Activated CD4-positive, CD25-positive, alpha-beta regulatory T cell treated with anti-CD3 and anti-CD28 coated beads, Interleukin-2, amount 50 U/mL, for 24 hours (primary cell): ENCODE measurements around the gene OTOGL.
"Not testable (repeated sequence)": the region's sequence is repeated elsewhere in the genome, so short reads cannot be mapped to it uniquely, and the experiment has no call there.

Experiments used
- ATAC-seq, 2 donors: fragments of 150-1000 bp; cut with Tn5 transposase; one replicate each; pipeline ENCODE4 v1.10.0; 2021; ENCODE audit warnings: mild to moderate bottlenecking in 1 of 2, moderate library complexity in 1 of 2

The OTOGL gene

DNA sequence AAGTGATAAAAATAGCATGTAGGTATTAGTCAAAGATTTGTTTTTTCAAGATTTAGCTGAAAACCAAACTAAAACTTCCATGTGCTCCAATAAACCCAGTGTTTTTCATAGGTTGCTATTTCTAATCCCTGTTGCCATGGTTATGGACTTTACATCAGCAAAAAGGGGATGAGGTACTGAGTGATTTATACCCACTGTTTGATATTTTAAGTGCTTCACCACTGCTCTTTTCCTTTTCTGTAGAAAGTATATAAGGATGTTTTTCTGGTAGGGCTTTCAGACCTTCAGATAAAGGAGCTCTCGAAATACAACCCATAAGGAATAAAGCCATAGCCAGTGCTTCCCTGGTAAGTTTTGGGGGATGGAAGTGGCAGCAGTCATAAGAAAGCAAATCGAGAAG is at the start of gene OTOGL:
Gene OTOGL, plus strand, starts transcription at position 279 of the 400 bp plus-strand sequence. CDS start 109,895 bp downstream, outside the sequence.
- ATAC-seq: no peak

DNA sequence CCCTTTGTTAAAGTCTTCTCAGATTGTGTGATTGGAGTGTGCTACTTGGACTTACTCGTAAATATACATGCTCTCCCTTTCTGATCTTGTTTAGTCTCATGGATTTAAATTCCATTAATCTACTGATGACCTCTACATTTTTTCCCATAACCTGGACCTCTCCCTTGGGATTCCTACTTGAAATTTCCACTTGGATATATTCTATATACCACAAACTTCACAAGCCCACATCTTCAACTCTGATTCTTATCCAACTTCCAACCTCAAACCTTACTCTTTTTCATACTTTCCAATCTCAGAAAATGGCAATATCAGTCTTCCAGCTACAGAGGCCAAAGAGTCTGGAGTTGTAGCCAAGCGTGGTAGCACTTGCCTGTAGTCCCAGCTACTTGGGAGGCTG is 49.1 kb upstream of the OTOGL start:
- ATAC-seq: no peak

- no peak for ATAC-seq
Measured at GRCh38 chr12:80053051-80053790, 46.1 kb upstream of the OTOGL start.

GRCh38 chr12:80056232-80056631 is 43.1 kb upstream of the OTOGL start:
- no peak for ATAC-seq

DNA sequence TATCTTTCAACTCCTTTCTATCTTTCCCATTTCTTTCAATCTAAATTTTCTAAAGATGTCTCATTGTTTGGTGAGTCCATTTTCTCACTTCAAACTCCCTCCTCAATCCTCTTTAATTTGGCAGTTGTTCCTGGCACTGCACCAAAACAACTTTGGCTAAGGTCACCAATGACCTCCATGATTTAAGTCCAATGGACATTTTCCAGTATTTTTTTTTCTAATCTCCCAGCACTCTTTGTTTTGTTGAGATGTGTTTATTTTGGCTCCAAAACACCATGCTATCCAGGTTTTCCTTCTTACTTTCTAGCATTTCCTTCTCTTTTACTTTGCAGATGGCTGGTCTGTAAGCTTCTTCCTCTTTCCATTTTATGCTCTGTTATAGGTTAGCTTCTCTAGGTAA is 42.5 kb upstream of the OTOGL start:
- ATAC-seq: no peak

DNA sequence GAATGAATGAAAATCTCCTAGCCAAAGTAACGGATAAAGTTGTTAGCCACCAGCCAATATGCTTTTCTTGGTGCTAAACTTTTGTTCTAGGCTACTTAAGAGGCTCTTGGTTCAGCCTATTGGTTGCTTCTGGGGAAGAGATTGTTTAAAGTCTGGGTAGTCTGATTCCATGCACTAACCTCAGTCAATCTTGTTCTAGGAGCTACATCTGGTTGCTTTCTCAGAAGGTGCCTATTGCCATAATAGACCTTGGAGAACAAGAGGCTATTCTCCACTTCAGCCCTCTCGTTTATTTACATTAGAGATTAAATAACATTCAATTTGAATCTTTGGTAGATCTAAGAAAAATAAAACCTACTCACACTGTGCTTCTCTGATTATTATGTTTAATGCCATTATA is 40.8 kb upstream of the OTOGL start:
- ATAC-seq: no peak

DNA sequence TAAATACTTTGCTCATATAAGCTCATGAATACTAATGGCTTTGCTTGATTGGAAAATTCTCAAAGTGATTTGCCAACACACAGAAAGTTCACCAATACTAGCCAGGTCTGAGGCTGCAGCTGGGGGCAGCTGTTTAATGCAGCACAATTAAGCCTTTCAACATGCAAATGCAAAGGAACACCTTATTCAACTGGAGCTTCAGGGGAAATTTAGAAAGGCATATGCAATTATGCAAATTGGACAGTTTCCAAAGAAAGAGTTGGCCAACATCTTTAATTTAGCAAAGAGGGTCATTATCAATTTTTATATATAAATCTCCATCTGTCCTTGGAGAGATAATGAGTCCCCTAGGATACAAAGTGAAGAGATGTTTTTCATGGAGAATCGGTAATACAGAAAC is 40.2 kb upstream of the OTOGL start:
- ATAC-seq: no peak

- ATAC-seq: no peak
Measured at GRCh38 chr12:80059875-80060274, 39.5 kb upstream of the OTOGL start.

DNA sequence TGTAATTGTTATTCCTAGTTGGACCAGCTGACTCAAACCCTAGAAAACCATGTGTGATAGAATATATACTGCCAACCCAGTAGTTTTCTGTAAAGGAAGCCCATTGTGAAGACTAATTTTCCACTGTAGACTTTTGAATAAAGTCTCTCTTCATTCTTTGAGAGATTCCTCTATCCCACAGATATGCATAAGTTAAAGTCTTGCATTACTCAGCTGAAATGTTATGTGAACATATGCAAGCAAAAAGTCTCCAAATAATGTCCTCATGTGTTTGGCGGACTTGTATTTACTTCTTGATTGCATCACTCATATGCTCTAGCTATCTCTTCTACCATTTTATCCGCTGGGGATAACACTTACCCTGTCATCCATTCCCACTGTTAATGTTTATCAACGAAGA is 35.1 kb upstream of the OTOGL start:
- no peak for ATAC-seq

GRCh38 chr12:80064951-80065350 is 34.4 kb upstream of the OTOGL start:
- ATAC-seq: no peak

- no peak for ATAC-seq
Measured at GRCh38 chr12:80068173-80068572, 31.2 kb upstream of the OTOGL start.

DNA sequence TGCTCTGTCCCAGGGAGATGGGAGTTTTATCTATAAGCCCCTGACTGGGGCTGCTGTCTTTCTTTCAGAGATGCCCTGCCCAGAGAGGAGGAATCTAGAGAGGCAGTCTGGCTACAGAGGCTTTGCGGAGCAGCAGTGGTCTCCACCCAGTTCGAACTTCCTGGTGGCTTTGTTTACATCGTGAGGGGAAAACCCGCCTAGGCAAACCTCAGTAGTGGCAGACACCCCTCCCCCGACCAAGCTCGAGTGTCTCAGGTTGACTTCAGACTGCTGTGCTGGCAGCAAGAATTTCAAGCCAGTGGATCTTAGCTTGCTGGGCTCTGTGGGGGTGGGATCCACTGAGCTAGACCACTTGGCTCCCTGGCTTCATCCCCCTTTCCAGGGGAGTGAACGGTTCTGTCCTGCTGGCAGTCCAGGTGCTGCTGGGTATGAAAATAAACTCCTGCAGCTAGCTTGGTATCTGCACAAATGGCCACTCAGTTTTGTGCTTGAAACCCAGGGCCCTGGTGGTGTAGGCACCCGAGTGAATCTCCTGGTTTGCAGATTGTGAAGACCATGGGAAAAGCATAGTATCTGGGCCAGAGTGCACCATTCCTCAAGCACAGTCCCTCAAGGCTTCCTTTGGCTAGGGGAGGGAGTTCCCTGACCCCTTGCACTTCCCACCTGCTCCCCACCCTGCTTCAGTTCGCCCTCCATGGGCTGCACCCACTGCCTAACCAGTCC is 15.3 kb upstream of the OTOGL start:
- ATAC-seq: not testable (repeated sequence)

- no peak for ATAC-seq
Measured at GRCh38 chr12:80086025-80086424, 13.3 kb upstream of the OTOGL start.

DNA sequence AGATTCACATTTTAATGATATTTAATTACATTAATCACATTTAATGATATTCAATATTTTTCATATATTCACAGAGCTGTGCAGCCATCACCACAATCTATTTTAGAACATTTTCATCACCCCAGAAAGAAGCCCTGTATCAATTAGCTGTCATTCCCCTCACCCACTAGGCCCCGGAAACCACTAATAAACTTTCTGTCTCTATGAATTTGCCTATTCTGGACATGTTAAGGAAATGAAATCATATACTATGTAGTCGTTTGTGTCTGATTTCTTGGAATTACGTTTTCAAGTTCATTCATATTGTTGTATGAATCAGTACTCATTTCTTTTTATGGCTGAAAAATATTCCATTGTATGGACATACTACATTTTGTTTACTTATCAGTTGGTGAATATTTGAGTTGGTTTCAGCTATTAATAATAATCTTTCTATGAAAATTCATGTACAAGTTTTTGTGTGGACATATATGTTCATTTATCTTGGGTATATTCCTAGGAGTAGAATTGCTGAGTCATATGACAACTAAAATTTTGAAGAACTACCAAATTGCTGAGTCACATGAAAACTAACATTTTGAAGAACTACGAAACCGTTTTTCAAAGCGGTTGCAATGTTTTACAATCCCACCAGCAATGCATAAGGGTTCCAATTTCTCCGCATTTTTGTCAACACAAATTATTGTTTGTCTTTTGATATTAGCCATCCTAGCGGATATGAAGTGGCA is 11.7 kb upstream of the OTOGL start:
- no peak for ATAC-seq

- no peak for ATAC-seq
Measured at GRCh38 chr12:80100591-80100990, 1.3 kb downstream of the OTOGL start.

DNA sequence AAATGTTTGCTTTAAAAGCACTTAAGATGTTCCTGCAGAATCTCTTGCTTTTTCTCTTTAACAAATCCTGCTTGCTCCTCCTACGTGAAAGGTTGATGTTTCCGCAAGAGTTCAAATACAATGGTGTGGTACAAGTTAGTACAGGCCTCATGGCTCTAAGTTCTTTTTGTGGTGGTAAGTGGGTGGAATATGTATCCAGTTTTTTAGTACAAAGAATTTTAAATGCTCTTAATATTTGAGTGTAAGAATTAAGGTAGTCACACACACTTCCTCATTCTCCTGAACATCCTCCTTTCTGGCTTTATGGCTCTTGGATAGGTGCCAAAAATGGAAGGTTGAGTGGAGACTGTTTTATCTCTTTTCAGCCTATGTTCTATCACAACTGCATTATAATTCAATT is 1.8 kb downstream of the OTOGL start:
- no peak for ATAC-seq

GRCh38 chr12:80107221-80107620 is 7.9 kb downstream of the OTOGL start:
- no peak for ATAC-seq

GRCh38 chr12:80116735-80117134 is 17.4 kb downstream of the OTOGL start:
- no peak for ATAC-seq

DNA sequence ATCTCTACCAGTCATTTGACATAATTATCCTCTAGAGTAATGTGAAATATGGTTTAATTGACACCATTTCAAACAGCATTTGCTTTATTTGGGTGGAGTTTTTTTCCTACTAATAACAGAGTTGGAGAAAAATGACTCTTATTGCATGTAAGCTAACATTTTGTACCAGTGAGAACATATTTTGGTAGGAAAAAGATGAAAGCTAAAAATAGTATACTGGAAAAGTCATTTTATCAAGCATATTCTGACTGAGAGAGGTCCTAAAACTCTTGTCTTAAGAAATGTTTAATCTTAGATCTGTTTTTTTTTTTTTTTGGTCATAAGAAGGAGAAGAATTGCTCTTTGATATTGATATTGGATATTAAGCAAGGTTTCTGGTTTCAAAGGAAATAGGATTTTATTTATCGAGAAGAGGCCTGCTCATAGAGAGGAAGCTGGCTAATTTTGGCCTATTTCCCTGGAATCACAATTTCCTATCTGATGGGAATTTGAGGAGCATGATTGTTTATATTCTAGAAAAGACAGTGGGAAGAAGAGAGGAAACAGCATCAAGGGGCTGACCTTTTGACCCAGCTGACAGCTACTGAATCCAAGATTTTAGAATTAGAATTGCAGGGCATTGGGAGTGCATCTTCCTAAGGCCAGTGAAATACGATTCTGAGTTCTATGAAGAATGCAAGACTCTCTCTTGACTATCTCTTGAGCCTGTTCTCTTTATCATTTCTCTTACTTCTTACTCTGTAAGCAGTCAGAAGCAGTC is 19.4 kb downstream of the OTOGL start:
- ATAC-seq: no peak

- no peak for ATAC-seq
Measured at GRCh38 chr12:80120994-80121393, 21.7 kb downstream of the OTOGL start.

DNA sequence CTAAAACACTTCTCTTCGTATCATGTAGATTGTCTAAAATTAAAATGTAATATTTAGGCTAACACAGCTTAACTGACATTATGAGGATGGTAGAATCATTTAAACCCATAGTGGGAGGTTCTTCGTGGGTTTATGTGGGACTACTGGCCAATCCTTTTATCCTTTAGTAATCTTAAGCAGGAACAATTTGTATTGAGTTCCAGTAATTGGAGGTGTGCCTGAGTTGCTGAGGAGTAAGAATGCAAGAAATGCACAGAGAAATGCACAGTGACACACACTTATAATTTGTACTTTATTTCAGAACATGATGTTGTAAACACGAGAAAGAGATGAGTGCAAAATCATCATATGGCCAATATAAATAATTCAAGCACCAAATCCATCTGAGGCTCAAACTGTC is 22.3 kb downstream of the OTOGL start:
- ATAC-seq: no peak

GRCh38 chr12:80129895-80130530 is 30.7 kb downstream of the OTOGL start:
- ATAC-seq: no peak
